ENCODE measurements around the gene RAPGEFL1.
"Not testable (repeated sequence)": the region's sequence is repeated elsewhere in the genome, so short reads cannot be mapped to it uniquely, and the experiment has no call there.

The RAPGEFL1 gene

GRCh38 chr17:40213914-40214313 lies 36.6 kb downstream of the RAPGEFL1 start:
- not testable (repeated sequence) for DNase-seq

DNA sequence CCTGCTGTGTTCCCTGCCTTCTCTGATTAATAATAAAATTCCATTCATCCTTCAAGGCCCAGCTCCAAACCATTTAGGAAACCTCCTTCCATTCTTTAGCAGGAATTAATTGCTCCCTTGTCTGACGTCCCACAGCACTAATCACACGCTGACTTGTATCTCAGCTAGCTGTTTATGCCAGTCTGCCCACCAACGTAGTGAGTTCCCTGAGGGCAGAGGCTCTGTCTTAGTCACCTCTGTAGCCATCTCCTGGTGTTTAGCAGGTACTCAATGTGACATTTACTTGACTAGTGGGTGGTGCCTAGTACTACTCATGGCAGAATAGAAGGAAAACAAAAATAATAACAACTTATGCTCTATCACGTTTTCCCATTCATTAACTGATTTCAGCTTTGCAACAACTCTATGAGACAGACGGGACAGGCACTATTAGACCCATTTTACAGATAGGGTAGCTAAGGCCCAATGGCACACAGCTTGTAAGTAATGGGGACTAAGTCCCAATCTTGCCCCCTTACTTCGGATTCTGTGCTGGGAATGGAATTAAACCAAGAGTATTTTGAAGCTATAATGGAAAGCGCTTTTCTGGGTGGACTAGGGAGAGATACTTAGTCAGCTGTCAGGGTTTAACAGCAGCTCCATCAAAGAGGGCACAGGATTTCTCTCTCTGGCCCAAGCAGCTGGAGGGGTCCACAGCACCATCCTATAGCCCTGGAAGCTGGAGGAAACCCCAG lies 40.9 kb downstream of the RAPGEFL1 start:
- peak in 1 of 2 donors; percentile 17 for DNase-seq

DNA sequence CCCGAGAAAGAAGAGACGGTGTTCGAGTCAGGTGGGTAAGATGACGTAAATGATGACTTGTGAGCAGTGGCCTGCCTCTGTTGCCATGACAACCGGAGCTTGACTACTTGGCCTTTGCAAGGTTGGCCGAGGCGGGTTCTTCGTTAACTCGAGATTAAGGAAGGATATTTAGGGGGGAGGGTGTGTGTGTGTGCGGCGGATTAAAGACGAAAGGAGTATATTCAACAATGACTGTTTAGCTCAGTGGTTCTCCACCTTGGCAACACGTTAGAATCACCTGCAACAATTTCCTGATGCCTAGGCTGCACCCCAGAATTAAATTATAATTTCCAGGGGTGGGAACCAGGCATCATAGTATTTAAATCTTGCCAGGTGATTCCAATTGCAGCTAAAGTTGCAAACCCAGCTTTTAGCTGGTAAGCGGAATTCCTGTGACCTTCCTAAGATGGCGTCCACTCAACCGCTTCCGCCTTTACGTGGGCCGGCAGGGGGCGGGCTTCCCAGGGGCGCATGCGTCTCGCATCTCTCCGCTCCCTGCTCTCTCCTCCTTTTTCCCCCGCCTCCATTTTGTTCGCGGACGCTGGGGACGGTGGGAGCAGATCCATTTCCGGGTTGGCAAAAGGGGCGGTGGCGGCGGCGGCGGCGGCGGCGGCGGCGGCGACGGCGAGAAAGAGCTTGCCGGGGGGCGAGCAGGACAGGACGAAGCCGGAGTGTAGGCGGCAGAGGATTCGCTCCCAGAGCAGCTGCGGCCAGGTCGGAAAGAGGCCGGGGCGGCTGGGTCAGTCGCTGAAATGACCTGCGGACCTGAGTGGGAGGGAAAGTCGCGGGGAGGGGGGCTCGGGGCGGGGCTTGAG lies 41.7 kb downstream of the RAPGEFL1 start, which contains the start of gene WIPF2:
WIPF2 (plus strand) TSS at position 565 of the 854 bp plus-strand sequence. CDS start 37,156 bp downstream, outside the sequence.
- peak; percentile 96 to 97 for DNase-seq

GRCh38 chr17:40219594-40220338 lies 42.5 kb downstream of the RAPGEFL1 start:
- DNase-seq, result peak in 1 of 2 donors; percentile 30

DNA sequence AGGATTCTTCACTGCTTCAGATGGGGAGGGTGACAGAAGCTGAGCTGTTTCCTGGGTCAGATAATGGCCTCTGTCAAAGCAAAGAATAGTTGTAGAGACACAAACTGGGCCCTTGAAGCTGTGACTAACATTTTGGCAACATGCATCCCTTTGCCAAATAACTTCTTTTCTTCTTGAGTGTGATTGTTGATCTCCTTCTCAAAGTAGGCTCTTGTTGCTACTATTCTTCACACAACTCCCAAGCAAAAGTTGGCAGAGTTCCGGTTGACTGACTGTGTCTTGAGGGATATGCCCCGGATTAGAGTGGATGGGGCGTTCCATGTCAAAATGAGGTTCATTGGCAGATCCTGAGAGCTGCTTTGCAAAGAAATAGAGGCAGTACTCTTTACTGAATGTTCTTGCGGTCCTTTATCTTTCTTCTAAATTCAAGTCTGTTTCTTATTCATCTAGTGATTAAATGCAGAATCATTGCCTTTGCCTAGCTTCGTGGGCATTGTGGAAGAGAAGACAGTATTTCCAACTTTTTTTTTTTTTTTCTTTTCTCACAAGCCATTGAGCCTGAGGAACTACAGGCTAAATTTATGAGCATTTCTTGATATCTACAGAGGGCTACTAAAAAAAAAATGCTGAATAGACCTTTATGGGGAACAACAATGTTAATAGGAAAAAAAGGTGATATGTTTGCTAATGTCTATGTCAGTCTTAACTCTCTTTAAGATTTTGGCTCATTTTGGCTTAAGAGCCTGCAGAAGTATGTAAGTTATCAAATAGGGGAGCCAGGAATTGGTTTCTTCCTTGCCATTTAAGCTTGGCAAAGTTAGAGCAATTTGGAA lies 47.7 kb downstream of the RAPGEFL1 start:
- DNase-seq, result no peak

DNA sequence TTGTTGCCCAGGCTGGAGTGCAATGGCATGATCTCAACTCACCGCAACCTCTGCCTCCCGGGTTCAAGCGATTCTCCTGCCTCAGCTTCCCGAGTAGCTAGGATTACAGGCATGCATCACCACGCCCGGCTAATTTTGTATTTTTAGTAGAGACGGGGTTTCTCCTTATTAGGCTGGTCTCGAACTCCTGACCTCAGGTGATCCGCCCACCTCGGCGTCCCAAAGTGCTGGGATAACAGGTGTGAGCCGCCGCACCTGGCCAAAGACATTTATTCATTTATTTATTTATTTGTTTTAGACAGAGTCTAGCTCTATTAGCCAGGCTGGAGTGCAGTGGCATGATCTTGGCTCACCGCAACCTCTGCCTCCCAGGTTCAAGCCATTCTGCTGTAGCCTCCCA lies 51.9 kb downstream of the RAPGEFL1 start:
- not testable (repeated sequence) for DNase-seq

DNA sequence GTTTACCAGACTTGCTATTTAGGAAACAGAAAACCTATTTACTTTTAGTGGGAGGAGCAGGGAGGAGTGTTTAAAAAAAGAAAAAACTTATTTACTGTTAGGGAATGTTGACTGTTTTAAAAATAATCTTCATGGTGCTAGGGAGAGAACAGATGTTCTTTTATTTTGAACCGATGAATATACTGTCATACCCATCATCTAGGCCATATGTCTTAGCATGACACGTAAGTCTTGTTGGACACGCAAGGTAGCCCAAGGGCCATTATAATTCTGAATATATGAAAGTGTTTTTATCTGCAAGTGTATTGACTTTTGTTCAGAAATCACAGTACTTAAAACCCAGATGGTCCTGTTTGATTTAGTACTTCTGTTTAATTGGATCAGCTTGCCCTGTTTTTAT lies 53.4 kb downstream of the RAPGEFL1 start:
- no peak for DNase-seq

DNA sequence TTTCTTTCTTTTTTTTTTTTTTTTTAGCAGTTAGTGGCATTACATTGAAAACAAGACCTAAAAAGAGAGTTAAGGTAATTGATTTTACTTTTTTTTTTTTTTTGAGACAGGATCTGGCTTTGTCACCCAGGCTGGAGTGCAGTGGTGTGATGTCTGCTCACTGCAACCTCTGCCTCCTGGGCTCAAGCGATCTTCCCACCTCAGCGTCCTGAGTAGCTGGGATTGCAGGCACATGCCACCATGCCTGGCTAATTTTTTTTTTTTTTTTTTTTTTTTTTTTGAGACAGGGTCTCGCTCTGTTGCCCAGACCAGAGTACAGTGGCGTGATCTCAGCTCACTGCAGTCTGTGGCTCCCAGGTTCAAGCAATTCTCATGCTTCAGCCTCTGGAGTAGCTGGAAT lies 54.7 kb downstream of the RAPGEFL1 start:
- DNase-seq, result not testable (repeated sequence)

DNA sequence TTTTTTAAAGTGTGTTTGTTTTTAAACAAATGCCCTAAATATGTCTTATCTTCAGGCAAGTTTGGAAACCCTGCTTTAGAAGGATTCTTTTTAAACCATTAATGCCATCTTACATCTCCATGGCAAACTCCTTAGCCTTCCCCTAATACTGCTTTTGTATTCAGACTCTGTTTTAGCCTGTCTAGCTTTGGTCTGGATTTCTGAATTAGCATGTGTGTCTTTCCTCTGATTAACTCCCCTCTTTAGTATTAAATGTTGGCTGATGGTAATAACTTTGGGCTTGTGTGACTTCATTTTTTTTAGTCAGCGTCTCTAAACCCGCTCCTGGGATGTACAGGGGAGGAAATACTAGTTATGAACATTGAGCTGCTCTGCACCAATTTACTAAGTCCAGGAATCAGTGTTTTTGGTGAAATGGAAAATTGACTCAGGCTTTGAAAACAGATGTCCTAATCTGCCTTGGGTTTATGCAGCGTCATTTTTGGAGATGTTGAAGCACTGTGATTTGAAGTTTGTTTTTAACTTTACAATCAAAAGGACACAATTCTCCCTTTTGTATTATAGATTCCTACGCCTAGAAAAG lies 64.1 kb downstream of the RAPGEFL1 start:
- no peak for DNase-seq

DNA sequence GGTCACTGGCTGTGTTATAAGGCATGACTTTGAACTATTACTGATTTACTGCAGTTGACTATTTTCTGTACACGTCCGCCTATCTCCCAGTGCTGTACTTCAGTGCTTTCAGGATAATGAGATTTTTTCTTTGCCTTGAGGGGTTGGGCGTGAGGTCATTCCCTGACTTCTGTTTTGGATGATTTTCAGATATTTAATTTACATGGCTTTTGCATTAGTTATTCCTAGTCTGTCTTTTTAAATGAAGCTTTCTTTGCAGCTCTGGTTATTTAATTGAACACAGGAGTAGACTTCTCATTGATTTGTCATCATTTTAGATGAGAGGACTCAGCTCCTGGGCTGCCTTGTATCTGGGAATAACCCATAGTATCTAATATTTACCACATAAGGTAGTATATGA lies 65.5 kb downstream of the RAPGEFL1 start:
- no peak for DNase-seq

DNA sequence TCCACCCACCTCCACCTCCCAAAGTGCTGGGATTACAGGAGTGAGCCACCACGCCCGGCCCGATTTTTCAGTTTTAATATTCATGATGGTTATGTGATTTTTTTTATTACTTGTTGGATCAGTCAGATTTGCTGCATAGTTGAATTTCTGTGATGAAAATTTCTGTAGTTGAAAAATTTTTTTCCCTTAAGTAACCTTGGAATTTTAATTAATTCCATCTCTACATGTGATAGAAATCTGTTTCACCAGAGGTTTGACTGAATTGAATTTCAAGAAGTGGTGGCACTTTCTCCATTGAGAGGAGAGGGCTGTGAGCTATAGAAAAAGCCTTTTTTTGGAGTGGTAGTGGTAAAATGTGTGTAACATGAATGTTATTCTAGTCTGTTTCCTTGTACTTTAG lies 66.5 kb downstream of the RAPGEFL1 start:
- DNase-seq, result no peak

GRCh38 chr17:40244255-40244654 lies 67.0 kb downstream of the RAPGEFL1 start:
- DNase-seq, result no peak

Measured in CD4-positive, alpha-beta T cell treated with Interleukin-1 beta for 1 hour (primary cell).